HG03432 (cell line): ENCODE measurements around the gene SLC38A9.

Experiments
- ATAC-seq: cut with Tn5 transposase; IDR thresholded peaks from one replicate; pipeline ENCODE4 v1.9.1; 2021; ENCODE audit warnings: mild to moderate bottlenecking, moderate library complexity; ENCODE audit not compliant: unreplicated experiment

SLC38A9 gene

GRCh38 chr5:55584398-55585205 lies 127.5 kb downstream of the SLC38A9 start:
- no peak for ATAC-seq

GRCh38 chr5:55583578-55583977 lies 128.5 kb downstream of the SLC38A9 start:
- no peak for ATAC-seq

- no peak for ATAC-seq
These were observed 129.9 kb downstream of the SLC38A9 start for GRCh38 chr5:55582256-55582655.

GRCh38 chr5:55580042-55580441 lies 132.1 kb downstream of the SLC38A9 start:
- ATAC-seq, result no peak

- ATAC-seq, result no peak
These were observed 133.4 kb downstream of the SLC38A9 start for GRCh38 chr5:55578771-55579170.

- no peak for ATAC-seq
These were observed 134.6 kb downstream of the SLC38A9 start for GRCh38 chr5:55577353-55578060.

GRCh38 chr5:55576661-55577060 lies 135.5 kb downstream of the SLC38A9 start:
- ATAC-seq, result no peak
